HG03460 (cell line): ENCODE results near the gene SEL1L2.

Source experiments
- ATAC-seq: cut with Tn5 transposase; IDR thresholded peaks from one replicate; pipeline ENCODE4 v1.9.1; 2021; ENCODE audit not compliant: unreplicated experiment

SEL1L2 gene

DNA sequence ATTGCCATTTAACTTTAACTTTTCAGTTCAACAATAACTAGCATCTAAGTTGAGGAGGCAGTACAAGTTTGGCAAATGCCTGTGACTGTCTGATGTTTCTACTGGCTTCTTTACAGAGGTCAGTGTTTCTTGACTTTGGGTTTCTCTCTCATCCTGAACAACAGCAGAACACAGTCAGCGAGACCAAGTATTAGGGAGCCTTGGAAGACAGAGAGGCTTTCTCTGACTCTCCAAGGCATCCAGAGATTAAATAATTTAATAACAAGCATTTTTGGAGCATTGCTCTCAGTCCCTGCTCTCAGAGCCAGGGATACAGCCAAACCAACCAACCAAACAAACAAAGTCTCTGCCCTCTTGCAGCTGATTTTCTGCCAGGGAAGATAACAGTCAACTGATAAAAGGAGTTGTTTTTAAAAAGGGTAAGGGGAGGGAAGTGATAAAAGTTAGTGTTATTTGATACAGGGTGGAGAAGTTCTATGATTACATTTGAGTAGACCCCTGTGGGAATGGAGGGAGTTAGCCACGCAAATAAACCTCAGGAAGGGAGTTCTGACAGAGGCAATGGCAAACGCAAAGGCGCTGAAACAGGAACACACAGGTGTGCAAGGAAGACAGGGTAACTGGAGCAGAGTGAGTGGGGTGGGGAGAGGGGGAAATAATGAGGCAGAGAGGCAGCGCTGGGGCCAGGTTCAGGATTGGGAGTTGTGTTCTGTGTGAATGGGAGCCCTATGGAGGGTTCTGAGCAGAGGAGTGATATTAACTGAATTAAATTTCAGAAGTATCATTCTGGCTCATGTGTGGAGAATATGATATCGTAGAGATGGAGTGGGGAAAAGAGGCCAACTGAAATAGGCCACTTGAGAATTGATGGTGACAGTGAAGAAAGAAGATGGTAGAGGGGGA is 55.2 kb downstream of the SEL1L2 start:
- ATAC-seq: no peak

DNA sequence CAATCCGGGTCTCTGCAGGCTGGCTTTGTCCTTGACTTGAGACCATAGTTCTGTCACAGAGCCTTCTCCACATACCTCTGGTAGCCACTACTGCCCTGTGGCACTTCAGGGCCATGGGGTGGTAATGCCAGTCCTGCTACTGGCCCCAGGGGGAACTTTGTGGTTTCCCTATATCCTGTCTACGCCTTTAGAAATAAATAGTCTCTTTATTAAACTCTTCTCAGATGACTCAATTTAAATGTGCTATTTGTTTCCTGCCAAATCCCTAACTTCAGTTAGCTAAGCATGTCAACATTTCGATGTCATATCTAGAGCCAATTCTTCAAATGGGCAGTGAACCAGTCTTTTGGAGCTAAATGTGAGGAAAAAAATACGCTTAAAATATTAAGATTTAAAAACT is 60.1 kb downstream of the SEL1L2 start:
- no peak for ATAC-seq

DNA sequence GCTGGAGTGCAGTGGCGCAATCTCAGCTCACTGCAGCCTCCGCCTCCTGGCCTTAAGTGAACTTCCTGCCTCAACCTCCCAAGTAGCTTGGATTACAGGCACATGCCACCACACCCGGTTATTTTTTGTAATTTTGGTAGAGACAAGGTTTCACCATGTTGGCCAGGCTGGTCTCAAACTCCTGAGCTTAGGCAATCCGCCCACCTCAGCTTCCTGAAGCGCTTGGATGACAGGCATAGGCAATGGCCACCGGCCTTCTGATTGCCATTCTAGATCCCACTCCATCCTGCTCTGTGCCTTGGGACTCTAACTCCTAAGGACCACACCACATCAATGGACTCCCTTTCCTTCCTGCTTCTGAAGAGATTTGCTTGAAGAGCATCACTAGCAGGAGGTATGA is 60.6 kb downstream of the SEL1L2 start:
- no peak for ATAC-seq

DNA sequence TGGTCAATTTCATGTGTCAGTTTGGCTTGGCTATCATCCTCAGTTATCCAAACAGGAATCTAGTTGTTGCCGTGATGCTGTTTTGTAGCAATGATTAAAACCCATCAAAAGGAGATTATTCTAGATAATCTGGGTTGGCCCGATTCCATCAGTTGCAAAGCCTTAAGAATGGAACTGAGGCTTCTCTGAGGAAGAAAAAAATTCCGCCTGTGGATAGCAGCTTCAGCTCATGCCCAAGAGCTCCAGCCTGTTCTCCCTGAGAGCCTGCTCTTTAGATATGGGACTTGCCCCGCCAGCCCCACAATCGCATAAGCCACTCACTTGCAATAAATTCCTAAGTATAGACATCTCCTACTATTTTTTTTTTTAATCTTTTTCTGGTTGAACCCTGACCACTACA is 61.5 kb downstream of the SEL1L2 start:
- ATAC-seq: no peak

DNA sequence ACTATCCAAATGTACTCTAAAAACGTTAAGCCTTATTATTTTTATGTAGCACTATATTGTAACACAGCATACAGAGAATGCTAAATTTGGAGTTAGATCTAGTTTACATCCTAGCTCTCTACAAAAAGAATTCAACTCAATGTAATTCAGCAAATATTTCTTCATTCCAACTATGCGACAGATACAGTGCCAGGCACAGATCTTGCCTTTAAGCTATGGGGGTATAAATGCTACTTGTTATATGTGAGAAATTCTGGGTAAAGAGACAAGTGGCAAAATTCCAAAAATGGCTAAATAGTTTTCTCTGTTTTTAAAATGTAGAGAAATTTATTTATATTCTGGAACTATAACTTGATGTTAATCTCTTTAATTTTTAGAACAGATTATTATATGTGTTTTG is 63.2 kb downstream of the SEL1L2 start:
- no peak for ATAC-seq

DNA sequence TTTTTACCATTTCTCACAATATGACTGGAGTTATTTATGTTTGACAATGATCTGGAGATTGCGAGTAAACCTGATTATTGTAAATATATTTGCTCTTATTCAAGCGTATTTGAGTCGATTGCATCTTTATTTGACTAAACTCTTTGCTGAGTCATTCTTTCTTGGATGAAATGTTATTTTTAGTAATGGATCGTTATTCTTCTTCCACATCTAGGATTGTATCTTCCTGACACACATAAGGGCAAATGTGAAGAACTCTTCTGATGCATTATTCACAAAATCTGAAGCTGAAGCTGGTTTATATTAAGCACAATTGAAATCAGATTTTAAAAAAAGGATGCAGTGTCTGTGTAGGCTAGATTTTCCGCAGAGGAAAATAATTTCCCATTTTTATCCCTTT is 68.2 kb downstream of the SEL1L2 start:
- ATAC-seq: no peak

DNA sequence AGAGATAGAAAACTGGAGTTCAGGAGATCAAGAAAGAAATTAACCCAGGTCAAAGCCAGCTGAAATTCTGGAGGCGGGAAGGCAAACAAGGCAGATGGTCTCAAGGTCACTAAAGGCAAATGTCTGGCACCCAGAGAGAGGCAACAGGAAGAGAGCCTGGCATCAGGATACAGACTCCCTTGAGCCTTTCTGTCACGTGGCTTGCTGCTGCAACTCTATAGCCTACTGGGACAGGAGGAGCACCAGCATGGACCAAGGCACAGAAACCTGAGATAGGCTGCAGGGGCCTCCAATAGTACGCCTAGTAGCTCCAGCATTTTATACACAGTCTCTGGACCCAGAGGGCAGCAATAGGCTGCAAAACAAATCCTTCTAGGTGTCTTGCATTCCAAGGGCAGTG is 75.1 kb downstream of the SEL1L2 start:
- no peak for ATAC-seq

DNA sequence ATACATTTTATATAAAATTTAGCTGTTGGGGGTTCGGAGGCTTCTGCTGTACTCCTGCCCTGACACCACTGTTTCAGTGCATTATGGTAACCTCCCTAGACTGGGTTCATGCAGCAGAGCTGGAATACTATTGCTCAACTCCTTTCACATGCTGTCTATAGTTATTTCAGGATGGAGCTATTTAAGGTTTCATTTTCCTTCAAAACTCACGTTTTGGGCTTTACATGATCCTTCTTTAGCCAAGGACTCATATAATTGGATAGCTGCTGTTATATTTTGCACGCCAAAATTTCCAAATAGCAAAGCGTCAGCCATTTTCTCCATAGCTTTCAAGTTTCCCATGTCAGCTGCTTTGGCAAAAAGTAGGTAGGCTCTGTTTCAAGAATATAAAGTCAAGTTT is 76.8 kb downstream of the SEL1L2 start:
- ATAC-seq: no peak

DNA sequence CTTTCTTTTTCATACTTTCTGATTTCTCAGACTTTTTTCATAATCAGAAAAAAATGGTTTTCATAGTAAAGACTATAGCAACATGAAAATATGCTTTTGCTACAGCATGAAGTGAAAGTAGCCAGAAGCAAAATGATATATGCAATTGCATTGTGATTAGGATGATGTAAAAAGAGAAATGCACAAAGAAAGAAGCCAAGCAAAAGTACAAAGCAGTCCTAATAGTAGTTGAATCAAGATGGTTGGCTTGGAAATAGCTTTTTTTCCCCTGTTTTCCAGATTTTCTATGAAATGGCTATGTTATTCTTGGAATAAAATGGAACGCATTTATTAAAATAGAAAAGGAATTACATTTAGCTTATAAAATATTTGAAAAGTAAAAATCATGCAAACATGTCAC is 77.3 kb downstream of the SEL1L2 start:
- ATAC-seq: no peak

DNA sequence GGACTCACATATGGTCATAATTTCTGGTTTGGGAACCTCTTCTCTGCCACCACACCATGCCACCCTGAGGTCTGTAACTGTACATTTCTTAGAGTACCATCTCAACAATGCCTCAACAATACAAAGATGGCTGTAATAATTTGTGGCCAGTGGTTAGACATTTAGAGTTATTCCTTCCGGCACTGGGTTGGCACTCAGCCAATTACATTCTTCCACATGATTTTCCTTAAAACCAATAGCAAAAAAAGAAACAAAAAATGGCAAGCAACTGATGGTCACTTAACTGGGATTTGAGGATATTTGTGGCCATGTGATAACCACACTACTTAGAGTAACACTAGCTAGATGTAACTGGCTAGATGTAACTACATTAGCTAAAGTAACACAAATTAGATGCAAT is 79.9 kb downstream of the SEL1L2 start:
- no peak for ATAC-seq

DNA sequence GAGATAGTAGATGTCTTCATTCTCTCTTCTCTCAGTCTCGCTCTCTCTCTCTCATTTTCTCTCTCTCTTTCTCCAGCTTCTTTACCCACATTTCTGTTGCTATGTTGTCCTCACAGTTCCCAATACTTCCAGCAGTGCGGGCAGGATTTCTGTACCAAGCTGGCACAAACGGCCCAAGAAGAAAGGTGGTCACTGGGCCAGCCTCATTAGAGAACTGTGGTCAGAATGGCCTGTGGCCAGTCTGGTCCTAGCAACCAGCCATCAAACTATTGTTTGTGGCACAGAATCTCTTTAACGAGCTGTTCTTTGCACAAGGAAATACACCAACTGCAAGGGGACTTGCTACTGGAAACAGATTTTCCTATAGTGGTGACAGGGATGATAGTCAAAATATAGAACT is 81.3 kb downstream of the SEL1L2 start:
- ATAC-seq: no peak

DNA sequence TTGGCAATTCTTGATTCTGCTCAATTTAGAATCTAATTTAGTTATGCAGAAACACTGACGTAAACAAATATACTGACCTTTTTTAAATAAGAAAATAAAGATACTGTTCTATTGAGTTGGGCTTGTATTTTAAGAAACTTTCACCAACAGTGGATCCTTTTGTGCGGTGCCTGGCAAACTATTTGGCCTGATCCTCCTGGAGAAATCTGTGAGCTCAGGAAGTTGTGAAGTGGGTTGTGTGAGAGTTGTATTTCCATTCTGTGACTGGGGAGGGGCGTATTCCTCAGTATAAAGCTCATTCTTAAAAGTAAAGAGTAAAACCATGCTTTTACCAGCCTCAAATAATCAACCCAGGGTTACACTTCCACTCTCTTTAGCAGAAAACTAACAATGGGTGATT is 85.6 kb downstream of the SEL1L2 start:
- ATAC-seq: no peak

DNA sequence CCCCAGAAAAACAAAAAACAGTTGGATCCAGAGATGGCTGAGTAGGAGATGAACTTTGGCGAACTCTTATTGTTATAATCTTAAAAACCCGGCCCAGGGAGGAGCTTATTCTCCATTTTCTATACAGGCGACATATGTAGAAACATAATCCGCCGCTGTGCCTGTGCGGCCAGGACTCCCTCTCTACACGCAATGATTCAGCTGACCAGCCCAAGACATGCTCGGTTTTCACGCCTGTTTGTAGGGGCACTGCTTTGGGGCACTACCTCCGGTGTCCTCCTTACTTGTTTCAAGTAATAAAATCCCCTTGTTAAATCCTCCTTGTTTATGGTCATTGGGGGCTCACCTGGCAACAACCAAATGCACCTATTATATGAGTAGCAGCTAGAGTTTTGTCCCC is 89.9 kb downstream of the SEL1L2 start:
- no peak for ATAC-seq

DNA sequence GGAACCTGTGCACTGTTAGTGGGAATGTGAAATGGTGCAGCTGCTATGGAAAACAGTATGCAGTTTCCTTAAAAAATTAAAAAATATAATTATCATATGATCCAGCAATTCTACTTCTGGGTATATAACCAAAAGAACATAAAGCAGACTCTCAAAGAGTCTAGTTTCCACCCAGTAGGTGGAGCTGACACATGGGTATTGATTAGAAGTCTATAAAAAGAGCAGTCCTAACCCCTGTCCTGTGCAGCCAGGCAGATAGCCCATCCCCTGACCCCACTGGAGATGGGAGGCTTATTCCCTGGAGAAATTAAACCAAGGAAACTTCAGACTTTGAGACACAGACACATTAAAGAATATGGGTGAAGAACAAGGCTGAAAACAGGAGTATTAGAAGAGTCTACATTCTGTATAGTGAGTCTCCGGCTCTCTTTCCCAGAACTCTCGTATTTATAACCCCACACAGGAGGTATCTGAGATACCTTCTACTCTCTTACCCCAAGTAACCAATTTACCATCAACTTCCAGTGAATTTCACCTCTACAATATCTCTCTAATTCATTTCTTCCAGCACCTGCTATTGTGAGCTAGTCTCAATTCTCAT is 92.3 kb downstream of the SEL1L2 start:
- no peak for ATAC-seq

DNA sequence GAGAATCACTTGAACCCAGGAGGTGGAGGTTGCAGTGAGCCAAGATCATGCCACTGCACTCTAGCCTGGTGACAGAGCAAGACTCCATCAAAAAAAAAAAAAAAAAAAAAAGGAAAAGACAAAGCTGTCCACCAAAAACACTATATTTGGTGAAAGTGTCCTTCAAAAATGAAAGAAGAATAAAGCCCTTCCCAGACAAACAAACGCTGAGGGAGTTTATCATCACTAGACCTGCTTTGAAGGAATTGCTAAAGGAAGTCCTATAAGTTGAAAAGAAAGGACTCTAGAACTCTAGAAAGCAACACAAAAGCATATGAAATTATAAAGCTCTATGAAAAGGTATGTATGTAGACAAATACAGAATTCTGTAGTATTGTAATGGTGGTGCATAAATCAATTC is 98.8 kb downstream of the SEL1L2 start:
- no peak for ATAC-seq

DNA sequence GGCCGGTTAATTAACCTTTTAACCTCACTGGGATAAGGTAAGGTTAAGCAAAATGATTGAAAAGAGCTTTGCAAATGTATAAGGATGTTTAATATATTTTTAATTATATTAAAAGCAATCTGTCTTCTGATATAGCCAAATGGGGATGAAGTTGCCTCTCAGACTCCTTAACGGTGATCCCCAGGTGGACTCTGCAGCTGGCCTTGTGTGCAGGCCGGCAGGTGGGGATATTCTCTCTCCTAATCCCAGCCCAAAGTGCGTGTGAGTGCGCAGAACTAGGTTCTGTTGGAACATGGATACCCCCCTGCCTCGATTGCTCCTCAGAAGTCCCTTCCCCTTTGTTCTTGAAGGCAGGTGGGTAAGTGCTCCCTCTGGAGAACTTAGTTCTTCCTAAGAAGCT is 105.6 kb downstream of the SEL1L2 start:
- no peak for ATAC-seq

DNA sequence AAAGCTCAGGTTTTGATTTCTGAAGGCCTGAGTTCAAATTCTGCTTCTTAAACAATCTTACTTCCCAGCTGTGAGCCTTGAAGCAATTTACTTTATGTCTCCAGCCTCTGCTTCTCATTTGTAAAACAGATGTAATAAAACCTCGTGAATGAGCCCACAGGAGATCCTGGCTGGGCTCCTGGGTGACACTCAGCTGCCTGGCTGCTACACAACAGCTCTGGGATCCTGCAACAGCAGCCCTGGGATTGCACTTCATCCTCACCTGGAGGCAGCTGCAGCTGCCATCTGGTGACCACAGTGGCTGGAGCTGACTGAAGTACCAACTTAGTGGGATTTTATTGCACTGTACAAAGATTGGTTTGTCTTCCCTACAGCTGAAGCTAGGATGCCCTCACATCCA is 107.0 kb downstream of the SEL1L2 start:
- ATAC-seq: no peak

DNA sequence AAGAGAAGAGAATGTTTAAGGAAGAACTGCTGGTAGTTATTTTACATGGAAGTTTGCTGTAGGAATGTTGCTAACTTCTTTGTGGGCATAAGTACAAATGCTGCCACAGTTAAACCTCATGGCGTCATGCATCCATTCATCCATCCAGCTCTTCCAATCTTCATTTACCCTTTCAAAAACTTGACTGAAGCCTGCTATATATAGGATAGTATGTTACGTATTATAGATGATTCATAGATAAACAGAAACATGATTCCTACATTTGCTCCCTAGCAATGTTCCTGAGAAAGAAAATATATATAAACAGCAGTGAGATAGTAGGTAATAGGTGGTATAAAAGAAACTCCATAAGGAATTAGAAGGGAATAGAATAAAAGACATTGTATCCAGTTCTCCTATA is 111.8 kb downstream of the SEL1L2 start:
- ATAC-seq: no peak

DNA sequence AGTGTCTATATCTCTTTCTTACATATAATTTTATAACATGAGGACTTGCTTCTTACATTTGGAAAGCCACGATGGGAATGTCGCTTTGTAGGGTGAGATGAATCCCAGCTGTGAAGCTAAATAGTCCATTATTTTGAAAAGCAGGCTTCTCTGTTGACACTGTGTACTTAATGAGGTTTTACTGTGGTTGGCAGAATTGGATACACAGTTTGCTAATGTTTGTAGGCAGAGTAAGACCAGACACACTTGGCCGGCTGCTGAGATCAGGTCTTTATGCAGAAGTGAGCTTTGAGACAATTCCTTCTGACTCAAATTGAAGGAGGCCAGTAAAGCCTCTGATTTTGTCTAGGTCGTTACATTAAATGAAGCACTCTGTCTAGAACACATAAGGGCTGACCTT is 112.6 kb downstream of the SEL1L2 start:
- no peak for ATAC-seq

DNA sequence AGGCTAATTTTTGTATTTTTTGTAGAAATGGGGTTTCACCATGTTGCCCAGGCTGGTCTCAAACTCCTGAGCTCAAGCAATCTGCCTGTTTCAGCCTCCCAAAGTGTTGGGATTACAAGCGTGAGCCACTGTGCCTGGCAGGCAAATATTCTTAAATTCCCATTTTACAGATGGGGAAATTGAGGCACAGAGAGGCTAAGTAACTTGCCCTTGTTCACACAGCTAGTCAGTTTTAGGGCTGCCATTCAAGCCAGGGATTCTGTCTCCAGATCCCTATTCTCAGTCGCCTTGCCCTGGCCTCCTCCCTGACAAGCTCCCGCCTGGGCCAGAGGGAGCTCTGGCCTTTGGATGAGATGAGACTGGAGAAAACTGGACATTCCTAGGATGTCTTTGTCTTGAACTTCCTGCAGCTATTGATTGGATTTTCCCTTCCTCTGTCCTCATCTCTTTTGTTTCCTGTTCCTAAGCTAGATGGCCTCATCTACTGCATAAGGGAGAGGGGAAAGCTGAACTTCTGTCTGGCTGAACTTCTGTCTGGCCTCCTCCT is 115.1 kb downstream of the SEL1L2 start:
- no peak for ATAC-seq

DNA sequence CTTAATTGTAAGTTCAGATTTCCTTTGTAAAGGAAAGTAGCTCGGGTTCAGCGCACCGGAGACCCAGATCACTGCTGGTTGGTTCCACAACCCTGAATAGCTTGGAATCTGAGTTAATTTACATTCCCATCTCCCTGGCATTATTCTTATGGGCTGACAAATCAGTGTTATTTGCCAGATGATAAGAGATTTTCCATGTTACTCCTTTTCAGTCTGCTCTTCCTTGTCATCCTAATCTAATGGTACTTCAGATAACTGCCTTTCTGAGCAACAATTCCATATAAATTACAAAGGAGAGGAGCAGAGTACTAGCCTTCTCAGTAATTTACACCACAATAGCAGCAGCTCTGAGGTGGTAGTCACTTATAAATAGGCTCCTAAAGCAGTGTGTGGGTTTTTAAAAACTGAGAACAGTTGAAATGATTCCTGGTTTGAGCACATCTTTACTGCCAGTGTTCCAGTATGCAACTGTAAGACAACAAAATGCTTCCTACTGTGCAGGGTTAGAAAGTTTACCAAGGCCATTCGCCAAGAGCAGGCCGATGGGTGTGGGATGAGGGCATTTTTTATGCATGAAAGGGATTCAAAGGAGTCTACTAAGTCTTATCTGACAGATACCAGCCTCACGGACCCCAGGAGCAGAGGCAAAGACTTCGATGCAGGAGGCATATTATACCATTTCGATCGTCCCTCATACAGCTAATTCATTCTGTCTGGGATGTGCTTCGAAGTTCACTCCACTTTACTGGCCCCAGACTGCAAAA is 115.8 kb downstream of the SEL1L2 start:
- no peak for ATAC-seq

DNA sequence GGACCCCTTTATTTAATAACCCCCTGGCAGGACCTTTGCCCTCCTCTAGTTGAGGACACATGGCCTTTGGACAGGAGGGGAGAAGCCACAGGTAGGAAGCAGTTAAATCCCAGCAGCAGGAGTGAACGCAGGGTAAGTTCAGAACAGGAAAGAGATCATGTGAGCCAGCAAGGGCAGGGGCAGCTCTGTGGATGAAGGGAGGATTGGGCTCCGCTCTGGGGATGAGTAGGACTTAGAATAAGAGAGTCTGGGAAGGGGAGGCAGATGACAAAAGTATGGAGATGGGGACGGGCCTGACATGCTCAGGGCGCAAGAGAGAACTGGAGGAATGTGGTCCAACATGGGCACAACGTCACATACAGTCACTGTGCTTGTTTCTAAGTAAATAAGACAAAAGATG is 116.6 kb downstream of the SEL1L2 start:
- no peak for ATAC-seq
